Fibroblast of skin of back (primary cell): Measurements from ENCODE around the gene CASP7.

Experiments
- DNase-seq: peaks from one replicate; pipeline ENCODE4 v3.0.0-alpha.2; 2013

Gene CASP7

GRCh38 chr10:113712755-113713639 lies 33.3 kb downstream of the CASP7 start:
- no peak for DNase-seq

- no peak for DNase-seq
Observed at GRCh38 chr10:113713640-113713982, 33.9 kb downstream of the CASP7 start.

GRCh38 chr10:113716109-113716910 lies 36.6 kb downstream of the CASP7 start:
- DNase-seq = no peak

GRCh38 chr10:113718969-113719822 lies 39.5 kb downstream of the CASP7 start:
- DNase-seq = no peak

- no peak for DNase-seq
Observed at GRCh38 chr10:113720386-113720785, 40.7 kb downstream of the CASP7 start.

- DNase-seq = no peak
Observed at GRCh38 chr10:113732160-113732881, 52.6 kb downstream of the CASP7 start.

- peak; percentile 28 for DNase-seq
Observed at GRCh38 chr10:113732966-113733365, 53.3 kb downstream of the CASP7 start.

GRCh38 chr10:113733635-113734034 lies 53.9 kb downstream of the CASP7 start:
- no peak for DNase-seq

GRCh38 chr10:113735913-113736312 lies 56.2 kb downstream of the CASP7 start:
- DNase-seq = no peak

- peak; percentile 41 for DNase-seq
Observed at GRCh38 chr10:113736576-113736975, 56.9 kb downstream of the CASP7 start.

- DNase-seq = no peak
Observed at GRCh38 chr10:113739031-113739430, 59.3 kb downstream of the CASP7 start.

- DNase-seq = no peak
Observed at GRCh38 chr10:113739577-113739976, 59.9 kb downstream of the CASP7 start.

- DNase-seq = no peak
Observed at GRCh38 chr10:113740850-113741249, 61.1 kb downstream of the CASP7 start.

GRCh38 chr10:113742466-113742865 lies 62.8 kb downstream of the CASP7 start:
- no peak for DNase-seq

GRCh38 chr10:113743594-113743993 lies 63.9 kb downstream of the CASP7 start:
- DNase-seq = no peak

- no peak for DNase-seq
Observed at GRCh38 chr10:113745374-113745773, 65.7 kb downstream of the CASP7 start.

GRCh38 chr10:113746217-113746957 lies 66.7 kb downstream of the CASP7 start:
- peak; percentile 64 for DNase-seq

GRCh38 chr10:113751181-113751732 lies 71.5 kb downstream of the CASP7 start, which contains the start of gene PLEKHS1:
PLEKHS1 (plus strand) TSS chr10:113751682; CDS start chr10:113755278, 3,596 bp downstream.
- DNase-seq = peak; percentile 42

GRCh38 chr10:113752553-113752952 lies 72.8 kb downstream of the CASP7 start:
- DNase-seq = no peak

- no peak for DNase-seq
Observed at GRCh38 chr10:113753020-113753692, 73.4 kb downstream of the CASP7 start.
